Liver (tissue), 9 donors: ENCODE data around the gene TMEM82. TPM values are rescaled to one million over a fixed set of nuclear protein-coding genes. Genes with fewer than 3 reads are reported as not detected.

ENCODE experiments used
- DNase-seq: peaks from one replicate; pipeline ENCODE4 v3.0.0-alpha.2; 2017; ENCODE audit warnings: low spot score
- H3K27ac ChIP-seq, 2 donors: one replicate each; pipeline ENCODE4 v1.7.0; 2013; ENCODE audit warnings: inconsistent platforms in 2 of 2, low read length in 2 of 2, control low read depth in 1 of 2, low read depth in 1 of 2, mild to moderate bottlenecking in 1 of 2
- H3K27me3 ChIP-seq, 4 donors: one replicate each; pipeline versions ENCODE4 v1.6.1 to v1.7.0; 2013; ENCODE audit warnings: low read length in 3 of 4, inconsistent platforms in 1 of 4, mild to moderate bottlenecking in 1 of 4, moderate library complexity in 1 of 4; ENCODE audit not compliant: control insufficient read depth in 4 of 4, insufficient read depth in 4 of 4
- H3K36me3 ChIP-seq, 4 donors: one replicate each; pipeline versions ENCODE4 v1.6.1 to v1.7.0; 2013; ENCODE audit warnings: low read length in 3 of 4, mild to moderate bottlenecking in 3 of 4, low read depth in 1 of 4, moderate library complexity in 1 of 4; ENCODE audit not compliant: control insufficient read depth in 4 of 4, insufficient read depth in 3 of 4
- H3K4me1 ChIP-seq, 4 donors: one replicate each; pipeline versions ENCODE4 v1.6.1 to v1.7.0; 2013; ENCODE audit warnings: low read length in 3 of 4, mild to moderate bottlenecking in 3 of 4, moderate library complexity in 1 of 4; ENCODE audit not compliant: control insufficient read depth in 4 of 4, insufficient read depth in 4 of 4
- H3K4me3 ChIP-seq, 3 donors: one replicate each; pipeline versions ENCODE4 v1.6.1 to v1.7.0; 2013; ENCODE audit warnings: low read length in 3 of 3, control low read depth in 1 of 3, low read depth in 1 of 3, mild to moderate bottlenecking in 1 of 3
- H3K9ac ChIP-seq, 2 donors: one replicate each; pipeline ENCODE4 v1.7.0; 2013; ENCODE audit warnings: low read length in 2 of 2, mild to moderate bottlenecking in 2 of 2, moderate library complexity in 2 of 2, control low read depth in 1 of 2, low read depth in 1 of 2
- H3K9me3 ChIP-seq, 4 donors: one replicate each; pipeline versions ENCODE4 v1.6.1 to v1.7.0; 2013; ENCODE audit warnings: low read length in 3 of 4; ENCODE audit not compliant: control insufficient read depth in 4 of 4
- EGR1 ChIP-seq, 2 donors: IDR thresholded peaks; 2 replicates each; pipeline ENCODE4 v1.6.1; 2016 to 2018; ENCODE audit warnings: antibody characterized with exemption in 2 of 2, low read depth in 2 of 2
- FOXA1 ChIP-seq: IDR thresholded peaks from 2 replicates; pipeline ENCODE4 v1.6.1; 2016; ENCODE audit warnings: antibody characterized with exemption
- FOXA2 ChIP-seq: IDR thresholded peaks from 2 replicates; pipeline ENCODE4 v1.6.1; 2016; ENCODE audit warnings: antibody characterized with exemption
- GABPA ChIP-seq, 2 donors: IDR thresholded peaks in 1 of 2; conservative IDR thresholded peaks in 1 of 2; 2 replicates each; pipeline ENCODE4 v1.6.1; 2016; ENCODE audit warnings: antibody characterized with exemption in 2 of 2, mild to moderate bottlenecking in 1 of 2, moderate library complexity in 1 of 2
- HNF4A ChIP-seq, 2 donors: conservative IDR thresholded peaks; 2 replicates each; pipeline ENCODE4 v1.6.1; 2016; ENCODE audit warnings: antibody characterized with exemption in 2 of 2, mild to moderate bottlenecking in 2 of 2
- HNF4G ChIP-seq: IDR thresholded peaks from 2 replicates; pipeline ENCODE4 v1.6.1; 2016; ENCODE audit warnings: antibody characterized with exemption
- JUND ChIP-seq, 2 donors: IDR thresholded peaks; 2 replicates each; pipeline ENCODE4 v1.6.1; 2016; ENCODE audit warnings: antibody characterized with exemption in 2 of 2
- NR2F2 ChIP-seq: IDR thresholded peaks from 2 replicates; pipeline ENCODE4 v1.6.1; 2016; ENCODE audit warnings: antibody characterized with exemption
- RAD21 ChIP-seq, 2 donors: IDR thresholded peaks; 2 replicates each; pipeline ENCODE4 v1.6.1; 2016; ENCODE audit warnings: antibody characterized with exemption in 2 of 2, mild to moderate bottlenecking in 2 of 2
- TAF1 ChIP-seq: conservative IDR thresholded peaks from 2 replicates; pipeline ENCODE4 v1.6.1; 2016; ENCODE audit warnings: antibody characterized with exemption, mild to moderate bottlenecking
- WGBS: extraction: QIAGEN DNeasy Blood & Tissue Kit; methylation state at CpG from one replicate; pipeline ENCODE4 v1.1.7; 2013; 5-methylcytosine and 5-hydroxymethylcytosine counted together
- polyA plus RNA-seq, 2 donors: library from polyadenylated mRNA; stranded (reverse) in 1 of 2; unstranded in 1 of 2; fragments of 200-250 nt in 1 of 2; fragments of >200 nt in 1 of 2; fragmentation: Nextera tagmentation in 1 of 2; extraction: Ambion mirVana in 1 of 2; gene quantifications; one replicate each; pipeline versions ENCODE4 v1.2.1 to v1.2.3, GENCODE V29; 2013 to 2015
- total RNA-seq, 2 donors: library from RNA; depleted of rRNA; stranded (reverse); fragments of >200 nt; gene quantifications; one replicate each; pipeline ENCODE4 v1.2.3, GENCODE V29; 2014
- TF ChIP-seq, protein P1 (sequence below): IDR thresholded peaks from 2 replicates; pipeline ENCODE4 v1.6.1; 2016; ENCODE audit warnings: antibody characterized with exemption
- TF ChIP-seq, protein P2 (sequence below): IDR thresholded peaks from 2 replicates; pipeline ENCODE4 v1.6.1; 2016; ENCODE audit warnings: antibody characterized with exemption, mild to moderate bottlenecking
- TF ChIP-seq, protein P3 (sequence below): fragments of 150-350 bp; IDR thresholded peaks from 2 replicates; pipeline ENCODE4 v1.5.1; 2017; ENCODE audit warnings: improper control_type of control experiment, low read depth, low read length; ENCODE audit not compliant: missing input control
- TF ChIP-seq, protein P4 (sequence below): IDR thresholded peaks from 2 replicates; pipeline ENCODE4 v1.6.1; 2016; ENCODE audit warnings: antibody characterized with exemption
- donor health status: healthy.
- donor health status: healthy.
- donor health status: healthy.
- donor health status: healthy.
- donor health status: healthy.

The TMEM82 gene
- total and polyA plus RNA-seq, 4 donors = 5.6 to 26.3 (median 13.4) TPM

DNA sequence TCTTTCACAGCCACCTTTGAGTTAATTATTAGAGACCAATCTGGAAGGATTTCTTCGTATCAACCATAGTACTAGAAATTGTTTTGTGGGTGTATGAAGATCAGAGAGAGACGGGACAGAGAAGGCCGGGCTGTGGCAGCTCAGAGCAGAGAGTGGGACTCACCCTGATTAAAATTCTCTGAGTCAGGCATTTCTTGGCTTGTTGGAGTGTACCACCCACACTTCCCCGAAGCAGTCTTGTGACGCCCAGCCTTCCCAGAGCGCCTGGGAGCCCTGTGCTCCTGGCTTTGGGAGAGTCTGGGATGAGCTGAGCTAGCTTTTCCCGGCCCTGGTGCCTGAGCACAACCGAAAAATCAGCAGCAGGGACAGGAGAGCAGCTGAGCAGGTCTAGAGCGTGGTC is 38.7 kb upstream of the TMEM82 start:
- 61% methylated on average over 9 of the region's 9 CpGs for WGBS
- no peak for DNase-seq
- peak overlapping the region; percentile 42 to 58 for H3K27ac ChIP-seq
- TF ChIP-seq NR2F2 = peak; percentile 31
- TF ChIP-seq, protein P1, sequence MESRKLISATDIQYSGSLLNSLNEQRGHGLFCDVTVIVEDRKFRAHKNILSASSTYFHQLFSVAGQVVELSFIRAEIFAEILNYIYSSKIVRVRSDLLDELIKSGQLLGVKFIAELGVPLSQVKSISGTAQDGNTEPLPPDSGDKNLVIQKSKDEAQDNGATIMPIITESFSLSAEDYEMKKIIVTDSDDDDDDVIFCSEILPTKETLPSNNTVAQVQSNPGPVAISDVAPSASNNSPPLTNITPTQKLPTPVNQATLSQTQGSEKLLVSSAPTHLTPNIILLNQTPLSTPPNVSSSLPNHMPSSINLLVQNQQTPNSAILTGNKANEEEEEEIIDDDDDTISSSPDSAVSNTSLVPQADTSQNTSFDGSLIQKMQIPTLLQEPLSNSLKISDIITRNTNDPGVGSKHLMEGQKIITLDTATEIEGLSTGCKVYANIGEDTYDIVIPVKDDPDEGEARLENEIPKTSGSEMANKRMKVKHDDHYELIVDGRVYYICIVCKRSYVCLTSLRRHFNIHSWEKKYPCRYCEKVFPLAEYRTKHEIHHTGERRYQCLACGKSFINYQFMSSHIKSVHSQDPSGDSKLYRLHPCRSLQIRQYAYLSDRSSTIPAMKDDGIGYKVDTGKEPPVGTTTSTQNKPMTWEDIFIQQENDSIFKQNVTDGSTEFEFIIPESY = no peak
- TF ChIP-seq, protein P2, sequence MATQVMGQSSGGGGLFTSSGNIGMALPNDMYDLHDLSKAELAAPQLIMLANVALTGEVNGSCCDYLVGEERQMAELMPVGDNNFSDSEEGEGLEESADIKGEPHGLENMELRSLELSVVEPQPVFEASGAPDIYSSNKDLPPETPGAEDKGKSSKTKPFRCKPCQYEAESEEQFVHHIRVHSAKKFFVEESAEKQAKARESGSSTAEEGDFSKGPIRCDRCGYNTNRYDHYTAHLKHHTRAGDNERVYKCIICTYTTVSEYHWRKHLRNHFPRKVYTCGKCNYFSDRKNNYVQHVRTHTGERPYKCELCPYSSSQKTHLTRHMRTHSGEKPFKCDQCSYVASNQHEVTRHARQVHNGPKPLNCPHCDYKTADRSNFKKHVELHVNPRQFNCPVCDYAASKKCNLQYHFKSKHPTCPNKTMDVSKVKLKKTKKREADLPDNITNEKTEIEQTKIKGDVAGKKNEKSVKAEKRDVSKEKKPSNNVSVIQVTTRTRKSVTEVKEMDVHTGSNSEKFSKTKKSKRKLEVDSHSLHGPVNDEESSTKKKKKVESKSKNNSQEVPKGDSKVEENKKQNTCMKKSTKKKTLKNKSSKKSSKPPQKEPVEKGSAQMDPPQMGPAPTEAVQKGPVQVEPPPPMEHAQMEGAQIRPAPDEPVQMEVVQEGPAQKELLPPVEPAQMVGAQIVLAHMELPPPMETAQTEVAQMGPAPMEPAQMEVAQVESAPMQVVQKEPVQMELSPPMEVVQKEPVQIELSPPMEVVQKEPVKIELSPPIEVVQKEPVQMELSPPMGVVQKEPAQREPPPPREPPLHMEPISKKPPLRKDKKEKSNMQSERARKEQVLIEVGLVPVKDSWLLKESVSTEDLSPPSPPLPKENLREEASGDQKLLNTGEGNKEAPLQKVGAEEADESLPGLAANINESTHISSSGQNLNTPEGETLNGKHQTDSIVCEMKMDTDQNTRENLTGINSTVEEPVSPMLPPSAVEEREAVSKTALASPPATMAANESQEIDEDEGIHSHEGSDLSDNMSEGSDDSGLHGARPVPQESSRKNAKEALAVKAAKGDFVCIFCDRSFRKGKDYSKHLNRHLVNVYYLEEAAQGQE = peak; percentile 79
- H3K9ac ChIP-seq = no peak overlapping the region
- H3K27me3 ChIP-seq = no peaks in the 10 kb centered on the region
- H3K4me1 ChIP-seq = peaks cover 0 to 12% (median 0%) of the 10 kb centered on the region in 4 donors
- H3K36me3 ChIP-seq = peaks cover 0 to 1% (median 0%) of the 10 kb centered on the region in 4 donors
- H3K9me3 ChIP-seq = no peaks in the 10 kb centered on the region
- no peak overlapping the region for H3K4me3 ChIP-seq

DNA sequence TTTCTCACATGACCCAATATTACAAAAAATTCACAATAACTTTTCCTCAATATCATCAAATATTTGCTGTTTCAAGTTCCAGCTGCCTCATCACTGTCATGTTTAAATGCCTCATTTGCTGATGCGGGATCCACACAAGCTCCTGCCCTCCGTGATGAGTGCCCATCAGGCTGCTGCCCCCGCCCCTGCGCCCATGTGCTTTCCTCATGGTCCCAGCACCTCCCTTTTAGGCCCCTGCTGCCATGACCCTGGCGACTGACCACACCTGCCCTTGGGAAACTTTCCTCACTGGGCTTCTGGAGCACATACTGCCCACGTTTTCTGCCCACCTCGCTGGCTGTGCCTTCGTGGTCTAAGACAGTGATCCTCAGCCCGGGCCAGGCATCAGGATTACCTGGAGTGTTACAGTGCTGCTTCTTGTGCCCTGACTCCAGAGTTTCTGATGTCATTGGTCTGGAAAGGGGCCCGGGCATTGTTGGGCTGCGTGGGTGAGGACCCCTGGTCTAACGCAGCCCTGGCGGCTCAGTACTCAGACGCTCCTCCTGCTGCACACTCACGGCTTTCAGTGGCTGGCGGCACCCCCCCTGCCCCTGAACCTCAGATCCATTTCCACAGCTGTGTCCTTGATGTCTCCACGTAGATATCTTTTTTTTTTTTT is 37.6 kb upstream of the TMEM82 start:
- Histone ChIP-seq H3K9me3 (no peaks in the 10 kb centered on the region), H3K36me3 (peaks cover 0 to 1% (median 0%) of the 10 kb centered on the region in 4 donors), H3K27ac (peak overlapping the region; percentile 40 to 54), H3K9ac (no peak overlapping the region), H3K27me3 (no peaks in the 10 kb centered on the region), H3K4me1 (peaks cover 0 to 12% (median 0%) of the 10 kb centered on the region in 4 donors), H3K4me3 (no peak overlapping the region)
- TF ChIP-seq TAF1 = no peak
- TF ChIP-seq JUND (IDR thresholded peaks at IDR 0.05) = no peak
- TF ChIP-seq, protein P3, sequence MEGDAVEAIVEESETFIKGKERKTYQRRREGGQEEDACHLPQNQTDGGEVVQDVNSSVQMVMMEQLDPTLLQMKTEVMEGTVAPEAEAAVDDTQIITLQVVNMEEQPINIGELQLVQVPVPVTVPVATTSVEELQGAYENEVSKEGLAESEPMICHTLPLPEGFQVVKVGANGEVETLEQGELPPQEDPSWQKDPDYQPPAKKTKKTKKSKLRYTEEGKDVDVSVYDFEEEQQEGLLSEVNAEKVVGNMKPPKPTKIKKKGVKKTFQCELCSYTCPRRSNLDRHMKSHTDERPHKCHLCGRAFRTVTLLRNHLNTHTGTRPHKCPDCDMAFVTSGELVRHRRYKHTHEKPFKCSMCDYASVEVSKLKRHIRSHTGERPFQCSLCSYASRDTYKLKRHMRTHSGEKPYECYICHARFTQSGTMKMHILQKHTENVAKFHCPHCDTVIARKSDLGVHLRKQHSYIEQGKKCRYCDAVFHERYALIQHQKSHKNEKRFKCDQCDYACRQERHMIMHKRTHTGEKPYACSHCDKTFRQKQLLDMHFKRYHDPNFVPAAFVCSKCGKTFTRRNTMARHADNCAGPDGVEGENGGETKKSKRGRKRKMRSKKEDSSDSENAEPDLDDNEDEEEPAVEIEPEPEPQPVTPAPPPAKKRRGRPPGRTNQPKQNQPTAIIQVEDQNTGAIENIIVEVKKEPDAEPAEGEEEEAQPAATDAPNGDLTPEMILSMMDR = no peak
- TF ChIP-seq, protein P4, sequence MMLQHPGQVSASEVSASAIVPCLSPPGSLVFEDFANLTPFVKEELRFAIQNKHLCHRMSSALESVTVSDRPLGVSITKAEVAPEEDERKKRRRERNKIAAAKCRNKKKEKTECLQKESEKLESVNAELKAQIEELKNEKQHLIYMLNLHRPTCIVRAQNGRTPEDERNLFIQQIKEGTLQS = no peak
- no peak for TF ChIP-seq GABPA (IDR thresholded peaks at IDR 0.05 in 1 of 2, conservative IDR thresholded peaks at IDR 0.05 in 1 of 2)
- no peak for TF ChIP-seq EGR1 (IDR thresholded peaks at IDR 0.05; ENCODE audit: low read depth in 2 of 2)
- no peak for TF ChIP-seq FOXA2
- TF ChIP-seq, protein P1 = no peak
- TF ChIP-seq FOXA1 = no peak
- no peak for TF ChIP-seq HNF4A (conservative IDR thresholded peaks at IDR 0.05)
- TF ChIP-seq HNF4G = no peak
- no peak for TF ChIP-seq NR2F2
- TF ChIP-seq, protein P2 = no peak
- no peak for TF ChIP-seq RAD21 (IDR thresholded peaks at IDR 0.05)
- 95% methylated on average over 17 of the region's 17 CpGs for WGBS
- DNase-seq = no peak
